Endothelial cell (in vitro differentiated cells): ENCODE measurements around the gene OLFML2A. TPM values are rescaled to one million over a fixed set of nuclear protein-coding genes. Genes with fewer than 3 reads are reported as not detected.

ENCODE experiments used
- DNase-seq: peaks from one replicate; pipeline ENCODE4 v3.0.0; 2021; ENCODE audit warnings: low spot score
- H3K27ac Mint-ChIP-seq: one replicate; pipeline ENCODE4 v1.8.0; 2021; ENCODE audit warnings: mixed read lengths, inconsistent platforms; ENCODE audit not compliant: unreplicated experiment
- H3K27me3 Mint-ChIP-seq: one replicate; pipeline ENCODE4 v1.8.0; 2021; ENCODE audit warnings: mild to moderate bottlenecking, moderate library complexity, mixed read lengths, inconsistent platforms; ENCODE audit not compliant: unreplicated experiment
- H3K36me3 Mint-ChIP-seq: one replicate; pipeline ENCODE4 v1.8.0; 2021; ENCODE audit warnings: mild to moderate bottlenecking, low read depth, mixed read lengths, inconsistent platforms; ENCODE audit not compliant: unreplicated experiment
- H3K4me1 Mint-ChIP-seq: one replicate; pipeline ENCODE4 v1.8.0; 2021; ENCODE audit warnings: mild to moderate bottlenecking, mixed read lengths, inconsistent platforms; ENCODE audit not compliant: unreplicated experiment
- H3K4me3 Mint-ChIP-seq: one replicate; pipeline ENCODE4 v1.8.0; 2021; ENCODE audit warnings: mild to moderate bottlenecking, mixed read lengths, inconsistent platforms; ENCODE audit not compliant: unreplicated experiment
- H3K9me3 Mint-ChIP-seq: one replicate; pipeline ENCODE4 v1.8.0; 2021; ENCODE audit warnings: mixed read lengths, inconsistent platforms; ENCODE audit not compliant: unreplicated experiment
- total RNA-seq: library from RNA; stranded (reverse); fragmentation: NEBNext Ultra II Directional; extraction: Animal tissue kit (Norgen Biotek cat#: 25700); gene quantifications from one replicate; pipeline ENCODE4 v1.2.1, GENCODE V29; 2021; ENCODE audit not compliant: unreplicated experiment
- TF ChIP-seq, protein P1 (sequence below): fragments of 200-600 bp; sonication (generic); IDR thresholded peaks from one replicate; pipeline ENCODE4 v1.5.0; 2021; ENCODE audit warnings: antibody characterized with exemption; ENCODE audit not compliant: unreplicated experiment

The OLFML2A gene
- total RNA-seq, 1 donor from 2014 or later: 18.2 TPM

DNA sequence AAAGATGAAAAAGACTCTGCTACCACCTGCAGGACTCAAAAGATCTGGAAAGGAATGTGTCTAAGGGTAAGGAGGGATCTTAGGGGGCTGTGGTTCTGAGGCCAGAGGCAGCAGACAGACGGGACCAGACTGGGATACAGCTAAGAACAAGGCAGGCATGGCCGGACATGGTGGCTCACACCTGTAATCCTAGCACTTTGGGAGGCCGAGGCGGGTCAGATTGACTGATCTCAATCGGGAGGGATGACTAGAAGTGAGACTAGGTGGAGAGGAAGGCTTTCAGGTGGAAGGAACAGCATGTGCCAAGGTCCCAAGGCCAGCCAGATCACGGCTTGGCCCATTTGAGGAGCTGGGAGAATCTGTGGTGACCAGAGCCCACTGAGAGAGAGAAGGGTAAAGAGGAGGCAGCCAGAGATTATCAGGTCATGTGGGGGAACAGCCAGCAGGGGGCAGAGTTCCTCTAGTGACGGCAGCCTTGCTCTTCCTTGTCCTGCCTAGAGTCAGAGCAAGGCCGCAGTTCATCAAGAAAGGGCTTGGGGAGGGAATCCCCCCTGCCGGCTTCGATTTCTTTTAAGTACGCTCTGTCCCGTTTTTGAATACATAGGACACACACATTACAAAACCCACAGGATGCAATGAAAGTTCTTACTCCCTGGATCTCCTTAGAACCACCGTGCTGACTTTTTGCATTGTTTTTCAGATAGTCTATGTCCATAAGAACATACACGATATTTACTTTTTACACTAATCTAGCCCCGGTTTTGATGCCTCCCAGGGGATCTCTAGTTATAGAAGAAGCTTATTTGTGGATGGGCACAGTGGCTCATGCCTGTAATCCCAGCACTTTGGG lies 2.6 kb upstream of the OLFML2A start:
- Mint-ChIP-seq H3K27me3 (peaks cover 23% of the 10 kb centered on the region), H3K36me3 (peaks cover 3% of the 10 kb centered on the region), H3K4me3 (no peak overlapping the region), H3K4me1 (peaks cover 22% of the 10 kb centered on the region), H3K9me3 (no peaks in the 10 kb centered on the region), H3K27ac (no peak overlapping the region)
- TF ChIP-seq, protein P1, sequence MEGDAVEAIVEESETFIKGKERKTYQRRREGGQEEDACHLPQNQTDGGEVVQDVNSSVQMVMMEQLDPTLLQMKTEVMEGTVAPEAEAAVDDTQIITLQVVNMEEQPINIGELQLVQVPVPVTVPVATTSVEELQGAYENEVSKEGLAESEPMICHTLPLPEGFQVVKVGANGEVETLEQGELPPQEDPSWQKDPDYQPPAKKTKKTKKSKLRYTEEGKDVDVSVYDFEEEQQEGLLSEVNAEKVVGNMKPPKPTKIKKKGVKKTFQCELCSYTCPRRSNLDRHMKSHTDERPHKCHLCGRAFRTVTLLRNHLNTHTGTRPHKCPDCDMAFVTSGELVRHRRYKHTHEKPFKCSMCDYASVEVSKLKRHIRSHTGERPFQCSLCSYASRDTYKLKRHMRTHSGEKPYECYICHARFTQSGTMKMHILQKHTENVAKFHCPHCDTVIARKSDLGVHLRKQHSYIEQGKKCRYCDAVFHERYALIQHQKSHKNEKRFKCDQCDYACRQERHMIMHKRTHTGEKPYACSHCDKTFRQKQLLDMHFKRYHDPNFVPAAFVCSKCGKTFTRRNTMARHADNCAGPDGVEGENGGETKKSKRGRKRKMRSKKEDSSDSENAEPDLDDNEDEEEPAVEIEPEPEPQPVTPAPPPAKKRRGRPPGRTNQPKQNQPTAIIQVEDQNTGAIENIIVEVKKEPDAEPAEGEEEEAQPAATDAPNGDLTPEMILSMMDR: peak; percentile 94
- DNase-seq: peak; percentile 92

DNA sequence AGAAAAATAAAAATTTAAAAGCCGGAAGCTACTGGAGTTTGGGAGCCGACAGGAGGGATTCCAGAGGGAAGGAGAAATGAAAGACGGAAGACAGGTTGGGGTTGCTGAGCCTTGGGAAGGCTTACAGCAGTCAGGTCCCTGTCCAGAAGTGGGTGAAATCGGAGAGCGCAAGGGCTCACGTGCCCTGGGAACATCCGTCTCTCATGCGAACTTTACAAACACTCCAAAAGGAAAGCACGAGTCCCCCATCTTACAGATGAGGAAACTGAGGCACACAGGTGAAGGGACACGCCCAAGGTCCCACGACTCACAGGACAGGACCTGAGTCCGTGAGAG lies 347 bp upstream of the OLFML2A start:
- DNase-seq: no peak
- Mint-ChIP-seq H3K27ac (no peak overlapping the region), H3K36me3 (peaks cover 3% of the 10 kb centered on the region), H3K4me3 (peak overlapping the region; percentile 91), H3K27me3 (peaks cover 17% of the 10 kb centered on the region), H3K4me1 (peaks cover 24% of the 10 kb centered on the region), H3K9me3 (no peaks in the 10 kb centered on the region)
- TF ChIP-seq, protein P1: no peak

DNA sequence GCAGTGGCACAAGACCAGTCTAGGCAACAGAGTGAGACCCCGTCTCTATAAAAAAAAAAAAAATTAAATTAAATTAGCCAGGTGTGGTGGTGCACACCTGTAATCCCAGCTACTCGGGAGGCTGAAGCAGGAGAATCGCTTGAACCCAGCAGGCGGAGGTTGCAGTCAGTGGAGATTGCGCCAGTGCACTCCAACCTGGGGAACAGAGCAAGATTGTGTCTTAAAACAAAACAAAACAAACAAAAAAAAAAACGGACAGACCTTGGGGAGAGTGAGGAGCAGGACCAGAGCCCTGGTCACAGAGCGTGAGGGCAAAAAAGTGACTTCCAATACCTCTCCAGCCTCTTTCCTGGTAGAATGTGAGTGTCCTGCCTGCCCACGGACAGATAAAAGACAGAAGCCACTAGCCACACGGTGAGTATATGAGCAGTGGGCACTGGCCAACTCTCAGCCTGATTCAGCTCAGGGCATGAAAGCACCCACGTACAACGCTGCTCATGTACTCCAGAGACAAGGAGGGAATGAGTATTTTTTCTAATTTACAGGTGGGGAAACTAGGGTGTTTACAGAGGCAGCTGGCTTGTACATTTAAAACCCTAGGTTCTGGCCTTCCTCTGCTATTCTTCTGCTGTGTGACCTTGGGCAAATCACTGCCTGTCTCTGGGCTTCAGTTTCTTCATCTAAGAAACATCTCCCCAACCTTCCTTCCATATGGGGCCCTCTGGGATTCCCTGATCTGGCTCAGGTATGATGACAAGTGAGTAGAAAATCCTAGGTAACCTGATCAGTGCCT lies 1.8 kb downstream of the OLFML2A start:
- peak overlapping the region; percentile 66 for H3K4me3 Mint-ChIP-seq
- no peaks in the 10 kb centered on the region for H3K9me3 Mint-ChIP-seq
- H3K27me3 Mint-ChIP-seq: peaks cover 14% of the 10 kb centered on the region
- DNase-seq: no peak
- peaks cover 3% of the 10 kb centered on the region for H3K36me3 Mint-ChIP-seq
- TF ChIP-seq, protein P1: no peak
- peak overlapping the region; percentile 21 for H3K27ac Mint-ChIP-seq
- H3K4me1 Mint-ChIP-seq: peaks cover 24% of the 10 kb centered on the region

DNA sequence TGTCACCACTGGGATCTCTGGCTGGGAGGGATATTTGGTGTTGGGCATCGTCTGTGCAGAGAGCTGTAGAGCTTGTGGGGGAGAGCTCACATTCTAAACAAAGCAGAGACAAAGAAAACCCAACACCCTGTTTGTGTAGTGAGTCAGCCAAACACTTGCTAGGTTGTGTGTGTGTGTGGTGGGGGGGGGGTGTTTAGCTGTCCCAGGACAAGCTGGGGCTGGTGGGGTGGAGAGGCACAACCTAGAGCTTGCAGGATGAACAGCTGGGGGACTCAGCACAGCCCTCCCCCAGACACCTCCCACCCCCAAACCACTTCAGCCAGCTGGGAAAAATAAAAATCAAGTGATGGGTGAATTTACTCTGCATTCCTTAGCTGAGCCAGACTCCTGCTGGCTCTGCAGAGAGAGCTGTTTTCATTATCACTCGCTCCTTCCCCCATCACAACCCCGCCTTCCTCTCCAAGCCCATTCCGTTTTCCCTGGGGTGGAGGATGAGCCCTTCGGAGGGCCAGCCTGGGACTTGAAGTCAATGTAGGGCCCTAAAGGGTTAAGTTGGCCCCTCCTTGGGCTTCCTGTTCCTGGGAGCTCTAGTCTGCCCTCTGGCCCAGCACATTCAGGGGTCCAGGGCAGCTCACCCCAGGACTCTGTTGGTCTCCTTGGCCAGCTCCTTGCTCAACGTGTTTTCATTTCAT lies 2.6 kb downstream of the OLFML2A start:
- no peak overlapping the region for H3K4me3 Mint-ChIP-seq
- DNase-seq: no peak
- H3K27ac Mint-ChIP-seq: peak overlapping the region; percentile 21
- H3K4me1 Mint-ChIP-seq: peaks cover 21% of the 10 kb centered on the region
- H3K9me3 Mint-ChIP-seq: no peaks in the 10 kb centered on the region
- H3K36me3 Mint-ChIP-seq: peaks cover 3% of the 10 kb centered on the region
- TF ChIP-seq, protein P1: no peak
- peaks cover 11% of the 10 kb centered on the region for H3K27me3 Mint-ChIP-seq
